HG03575 (cell line): ENCODE data around the gene NAA35.
"Not testable (repeated sequence)": the region's sequence is repeated elsewhere in the genome, so short reads cannot be mapped to it uniquely, and the experiment has no call there.

Experiments
- ATAC-seq: cut with Tn5 transposase; IDR thresholded peaks from one replicate; pipeline ENCODE4 v1.9.1; 2021; ENCODE audit not compliant: unreplicated experiment, insufficient number of reproducible peaks, low FRiP score; ENCODE audit errors: extremely low read depth

The NAA35 gene

GRCh38 chr9:85942913-85943709 is 2.2 kb downstream of the NAA35 start:
- ATAC-seq: no peak

DNA sequence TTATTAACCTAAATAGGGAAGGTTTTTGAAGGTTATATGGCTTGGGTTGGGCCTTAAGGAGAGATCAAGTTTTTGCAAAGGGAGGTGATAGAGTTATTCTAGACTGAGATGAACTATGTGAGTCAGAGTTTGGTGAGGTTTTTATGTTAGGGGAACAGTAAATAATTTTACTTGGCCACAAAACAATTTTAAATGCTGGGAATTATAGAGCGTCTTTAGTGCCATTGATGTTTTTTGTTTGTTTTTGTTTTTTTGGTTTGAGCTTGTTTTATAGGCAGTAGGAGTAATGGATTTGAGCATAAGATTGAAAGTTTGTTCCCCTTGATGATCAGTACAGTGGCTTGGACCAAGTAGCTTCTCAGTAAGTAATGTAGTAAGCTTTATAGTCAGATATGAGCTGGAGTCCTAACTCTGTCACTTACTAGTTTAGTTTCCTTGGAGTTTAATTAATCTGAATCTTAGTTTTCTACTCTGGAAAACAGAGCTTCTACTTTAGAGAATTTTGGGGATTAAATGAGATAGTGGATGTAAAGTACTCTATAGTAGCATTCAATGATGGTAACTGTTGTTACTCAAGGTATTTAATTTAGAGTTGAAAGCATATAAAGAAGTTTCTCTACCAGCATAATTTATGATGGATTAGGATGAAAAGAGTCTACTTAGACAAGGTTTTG is 2.9 kb downstream of the NAA35 start:
- no peak for ATAC-seq

GRCh38 chr9:85944672-85945071 is 3.7 kb downstream of the NAA35 start:
- ATAC-seq: no peak

DNA sequence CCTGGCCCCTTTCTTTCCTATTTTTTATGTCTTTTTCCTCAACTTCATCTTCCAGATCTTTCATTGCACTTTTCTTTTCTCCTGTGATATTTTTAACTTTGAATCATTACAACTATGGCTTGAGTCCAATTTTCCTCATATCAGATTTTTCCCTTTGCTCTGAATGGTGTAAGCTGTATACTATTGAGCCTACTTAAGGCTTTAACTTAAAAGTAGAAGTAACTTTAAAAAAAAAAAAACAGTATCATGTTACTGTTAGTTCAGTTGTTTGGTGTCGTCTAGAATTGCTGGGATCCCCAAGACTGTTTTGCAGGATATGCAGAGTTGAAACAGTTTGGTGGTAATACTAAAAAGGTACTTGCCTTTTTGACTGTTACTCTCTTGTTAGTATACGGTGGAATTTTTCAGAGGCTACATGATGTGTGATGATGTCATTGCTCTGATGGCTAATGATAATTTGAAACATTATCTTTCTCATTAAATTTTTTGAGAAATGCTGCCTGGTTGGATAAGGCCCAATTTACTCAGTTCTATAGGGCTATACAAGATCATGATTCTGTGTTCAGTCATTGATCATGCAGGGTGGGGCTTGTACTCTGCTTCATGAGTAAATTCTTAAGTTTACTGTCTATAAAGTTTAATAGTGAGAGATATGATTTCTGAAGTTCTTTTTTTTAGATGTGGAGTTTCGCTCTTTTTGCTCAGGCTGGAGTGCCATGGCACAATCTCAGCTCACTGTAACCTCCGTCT is 8.8 kb downstream of the NAA35 start:
- no peak for ATAC-seq

DNA sequence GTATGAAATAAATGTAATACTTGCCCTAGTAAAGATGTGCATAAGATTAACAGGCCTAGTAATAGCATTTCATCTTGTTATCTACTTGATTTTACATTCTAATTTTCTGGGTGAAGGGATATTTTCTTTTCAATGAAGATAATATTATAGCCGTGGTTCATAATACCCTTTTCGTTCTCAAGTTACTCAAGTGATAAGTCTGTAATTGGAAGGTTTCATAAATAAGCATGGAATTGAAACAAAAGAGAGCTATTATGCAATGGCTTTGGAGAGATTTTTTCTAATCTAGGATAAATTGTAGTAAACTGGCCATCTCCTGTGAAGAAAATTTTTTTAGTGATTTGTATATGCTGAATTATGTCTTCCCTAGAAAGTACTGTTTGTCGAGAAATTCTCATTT is 19.0 kb downstream of the NAA35 start:
- no peak for ATAC-seq

DNA sequence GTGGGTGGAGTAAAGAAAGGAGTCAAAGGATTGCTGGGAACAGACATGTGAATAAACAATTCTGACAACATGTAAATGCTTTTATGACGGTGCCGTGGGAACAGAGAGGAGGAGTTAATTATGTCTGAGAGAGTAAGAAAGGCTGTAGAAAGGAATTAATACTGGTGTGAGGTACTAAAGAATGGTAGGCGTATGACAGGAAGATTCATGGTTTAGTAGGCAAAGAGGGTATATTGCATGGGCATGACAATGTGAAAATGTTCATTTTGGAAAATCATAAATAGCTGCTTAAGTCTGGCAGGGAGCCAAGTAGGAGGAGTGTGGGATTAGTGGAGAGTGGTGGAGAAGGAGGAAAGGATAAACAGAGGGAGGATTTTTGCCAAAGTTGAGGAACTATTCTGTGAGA is 19.7 kb downstream of the NAA35 start:
- no peak for ATAC-seq

DNA sequence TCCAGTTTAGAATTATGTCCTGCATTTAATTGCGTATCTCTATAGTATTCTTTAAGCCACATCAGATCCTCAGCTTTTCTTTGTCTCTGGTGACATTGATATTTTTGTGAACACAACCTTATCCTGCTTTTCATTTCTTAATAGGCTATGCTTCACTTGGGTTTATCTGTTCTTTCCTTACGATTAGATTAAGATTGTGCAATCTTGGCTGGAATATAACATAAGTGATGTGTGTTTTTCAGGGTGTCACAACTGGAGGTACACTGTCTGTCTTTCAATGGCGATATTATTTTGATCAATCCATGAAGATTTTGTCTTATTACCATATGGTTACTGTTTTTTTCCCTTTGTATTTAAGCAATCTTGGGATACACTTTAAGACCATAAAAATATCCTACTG is 23.6 kb downstream of the NAA35 start:
- ATAC-seq: no peak

- no peak for ATAC-seq
Observed at GRCh38 chr9:85964949-85965348, 24.0 kb downstream of the NAA35 start.

- no peak for ATAC-seq
Observed at GRCh38 chr9:85969727-85970126, 28.8 kb downstream of the NAA35 start.

GRCh38 chr9:85971731-85972130 is 30.8 kb downstream of the NAA35 start:
- no peak for ATAC-seq

- no peak for ATAC-seq
Observed at GRCh38 chr9:85973238-85973637, 32.3 kb downstream of the NAA35 start.

- ATAC-seq: not testable (repeated sequence)
Observed at GRCh38 chr9:85974055-85974547, 33.2 kb downstream of the NAA35 start.

GRCh38 chr9:85978496-85978895 is 37.5 kb downstream of the NAA35 start:
- ATAC-seq: no peak

- no peak for ATAC-seq
Observed at GRCh38 chr9:85981369-85981768, 40.4 kb downstream of the NAA35 start.

GRCh38 chr9:85984457-85984856 is 43.5 kb downstream of the NAA35 start:
- no peak for ATAC-seq

DNA sequence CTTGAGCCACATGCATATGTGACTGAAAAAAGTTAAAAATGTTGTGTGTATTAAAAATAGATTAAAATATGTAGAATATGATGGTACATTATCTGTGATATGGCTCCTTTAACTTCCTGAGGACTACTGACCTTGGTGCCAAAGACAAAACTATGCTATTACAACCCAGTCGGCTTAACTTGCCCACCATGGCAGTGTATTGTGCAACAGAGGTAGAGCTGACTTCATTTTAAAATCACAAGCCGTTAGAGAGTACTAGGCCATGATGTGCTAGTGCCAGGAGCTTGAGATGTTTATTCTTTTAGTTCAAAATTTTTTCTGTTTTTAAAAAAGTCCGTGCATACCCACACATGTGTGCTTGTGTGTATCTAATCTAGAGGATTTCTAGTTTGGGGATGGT is 46.3 kb downstream of the NAA35 start:
- no peak for ATAC-seq

DNA sequence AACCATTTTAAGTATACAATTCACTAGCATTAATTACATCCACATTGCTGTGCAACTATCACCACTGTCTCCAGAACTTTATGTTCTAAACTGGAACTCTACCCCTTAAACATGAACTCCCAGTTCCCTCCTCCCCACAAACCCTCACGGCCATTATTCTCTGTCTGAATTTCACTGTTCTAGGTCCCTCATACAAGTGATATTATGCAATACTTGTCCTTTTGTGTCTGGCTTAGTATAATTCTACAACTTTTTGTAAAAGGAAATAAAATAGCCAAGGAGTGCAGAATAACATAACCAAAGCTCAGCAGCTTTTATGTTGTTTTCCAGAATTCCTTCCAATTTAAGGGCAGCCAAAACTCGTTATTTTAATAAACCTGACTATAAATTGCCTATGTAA is 53.2 kb downstream of the NAA35 start:
- no peak for ATAC-seq

- ATAC-seq: no peak
Observed at GRCh38 chr9:85995097-85995496, 54.2 kb downstream of the NAA35 start.

GRCh38 chr9:85995599-85995998 is 54.7 kb downstream of the NAA35 start:
- ATAC-seq: no peak

DNA sequence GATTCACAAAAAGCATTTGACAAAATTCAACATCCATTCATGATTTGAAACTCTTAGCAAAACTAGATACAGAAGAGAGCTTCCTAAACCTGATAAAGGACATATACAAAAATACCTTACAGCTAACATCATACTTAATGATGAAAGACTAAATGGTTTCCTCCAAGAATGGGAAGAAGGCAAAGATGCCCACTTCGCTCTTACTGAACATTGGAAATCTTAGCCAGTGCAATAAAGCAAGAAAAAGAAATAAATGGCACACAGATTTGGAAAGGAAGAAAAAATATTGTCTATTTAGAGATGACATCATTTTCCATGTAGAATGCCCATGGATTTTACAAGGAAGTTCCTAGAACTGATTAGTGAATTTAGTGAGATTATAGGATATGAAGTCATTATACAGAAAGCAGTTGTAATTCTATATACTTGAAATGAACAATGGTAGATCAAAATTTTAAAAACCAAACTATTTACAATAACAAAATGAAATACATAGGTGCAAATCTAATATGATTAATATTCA is 64.4 kb downstream of the NAA35 start:
- ATAC-seq: no peak
